Endothelial cell (in vitro differentiated cells): ENCODE data around the gene ZBTB43. TPM values are rescaled to one million over a fixed set of nuclear protein-coding genes. Genes with fewer than 3 reads are reported as not detected.

Source experiments
- DNase-seq: peaks from one replicate; pipeline ENCODE4 v3.0.0; 2021; ENCODE audit warnings: low spot score
- H3K27ac Mint-ChIP-seq: one replicate; pipeline ENCODE4 v1.8.0; 2021; ENCODE audit warnings: mixed read lengths, inconsistent platforms; ENCODE audit not compliant: unreplicated experiment
- H3K27me3 Mint-ChIP-seq: one replicate; pipeline ENCODE4 v1.8.0; 2021; ENCODE audit warnings: mild to moderate bottlenecking, moderate library complexity, mixed read lengths, inconsistent platforms; ENCODE audit not compliant: unreplicated experiment
- H3K36me3 Mint-ChIP-seq: one replicate; pipeline ENCODE4 v1.8.0; 2021; ENCODE audit warnings: mild to moderate bottlenecking, low read depth, mixed read lengths, inconsistent platforms; ENCODE audit not compliant: unreplicated experiment
- H3K4me1 Mint-ChIP-seq: one replicate; pipeline ENCODE4 v1.8.0; 2021; ENCODE audit warnings: mild to moderate bottlenecking, mixed read lengths, inconsistent platforms; ENCODE audit not compliant: unreplicated experiment
- H3K4me3 Mint-ChIP-seq: one replicate; pipeline ENCODE4 v1.8.0; 2021; ENCODE audit warnings: mild to moderate bottlenecking, mixed read lengths, inconsistent platforms; ENCODE audit not compliant: unreplicated experiment
- H3K9me3 Mint-ChIP-seq: one replicate; pipeline ENCODE4 v1.8.0; 2021; ENCODE audit warnings: mixed read lengths, inconsistent platforms; ENCODE audit not compliant: unreplicated experiment
- CTCF ChIP-seq: fragments of 200-600 bp; sonication (generic); IDR thresholded peaks from one replicate; pipeline ENCODE4 v1.5.0; 2021; ENCODE audit warnings: antibody characterized with exemption; ENCODE audit not compliant: unreplicated experiment
- total RNA-seq: library from RNA; stranded (reverse); fragmentation: NEBNext Ultra II Directional; extraction: Animal tissue kit (Norgen Biotek cat#: 25700); gene quantifications from one replicate; pipeline ENCODE4 v1.2.1, GENCODE V29; 2021; ENCODE audit not compliant: unreplicated experiment

Gene ZBTB43
- total RNA-seq, 1 donor from 2014 or later: 16.7 TPM

GRCh38 chr9:126885131-126885641 is 80.3 kb downstream of the ZBTB43 start:
- Mint-ChIP-seq H3K27me3 (no peaks in the 10 kb centered on the region), H3K4me3 (no peak overlapping the region), H3K36me3 (peaks cover 6% of the 10 kb centered on the region), H3K9me3 (no peaks in the 10 kb centered on the region), H3K4me1 (peaks cover 23% of the 10 kb centered on the region), H3K27ac (peak overlapping the region; percentile 45)
- peak; percentile 31 for DNase-seq
- TF ChIP-seq CTCF: no peak

GRCh38 chr9:126886034-126886822 is 81.4 kb downstream of the ZBTB43 start:
- H3K4me1 Mint-ChIP-seq: peaks cover 23% of the 10 kb centered on the region
- no peaks in the 10 kb centered on the region for H3K27me3 Mint-ChIP-seq
- no peak for DNase-seq
- no peaks in the 10 kb centered on the region for H3K9me3 Mint-ChIP-seq
- H3K27ac Mint-ChIP-seq: peak overlapping the region; percentile 18
- TF ChIP-seq CTCF: no peak
- no peak overlapping the region for H3K4me3 Mint-ChIP-seq
- H3K36me3 Mint-ChIP-seq: no peaks in the 10 kb centered on the region

GRCh38 chr9:126886897-126887296 is 82.1 kb downstream of the ZBTB43 start:
- Mint-ChIP-seq H3K4me3 (no peak overlapping the region), H3K36me3 (no peaks in the 10 kb centered on the region), H3K27ac (no peak overlapping the region), H3K27me3 (no peaks in the 10 kb centered on the region), H3K9me3 (no peaks in the 10 kb centered on the region), H3K4me1 (peaks cover 23% of the 10 kb centered on the region)
- no peak for DNase-seq
- no peak for TF ChIP-seq CTCF

Other genes with a start within 250 kb of the ZBTB43 start
- 0.26 TPM for gene LMX1B, start 191.1 kb upstream of the ZBTB43 start, total RNA-seq
- gene ZBTB34, start 55.6 kb downstream of the ZBTB43 start, total RNA-seq: 22.9 TPM
- 6.4 TPM for gene RALGPS1, start 109.7 kb downstream of the ZBTB43 start, total RNA-seq